GM21447 (cell line): ENCODE results near the gene SYP.
"Not testable (repeated sequence)": the region's sequence is repeated elsewhere in the genome, so short reads cannot be mapped to it uniquely, and the experiment has no call there.

Source experiments
- ATAC-seq: cut with Tn5 transposase; IDR thresholded peaks from one replicate; pipeline ENCODE4 v1.9.1; 2021; ENCODE audit not compliant: unreplicated experiment

Gene SYP

GRCh38 chrX:49171752-49172279, 28.2 kb downstream of the SYP start, which contains the start of gene PLP2:
Gene PLP2 (plus strand): TSS chrX:49171898. CDS start chrX:49172001, 103 bp downstream.
- ATAC-seq: no peak

- no peak for ATAC-seq
Observed at GRCh38 chrX:49167740-49168108, 32.3 kb downstream of the SYP start.

GRCh38 chrX:49166914-49167739, 32.9 kb downstream of the SYP start:
- peak; percentile 32 for ATAC-seq

GRCh38 chrX:49165901-49166881, 33.8 kb downstream of the SYP start:
- ATAC-seq: peak; percentile 49

GRCh38 chrX:49164589-49165360, 35.2 kb downstream of the SYP start:
- no peak for ATAC-seq

GRCh38 chrX:49163555-49164419, 36.2 kb downstream of the SYP start:
- ATAC-seq: no peak

- no peak for ATAC-seq
Observed at GRCh38 chrX:49162620-49163019, 37.4 kb downstream of the SYP start, which contains the start of gene MAGIX. Gene MAGIX (plus strand): TSS chrX:49162758. CDS start chrX:49162890, 132 bp downstream.

GRCh38 chrX:49161632-49162031, 38.4 kb downstream of the SYP start:
- ATAC-seq: no peak

GRCh38 chrX:49160908-49161307, 39.1 kb downstream of the SYP start:
- no peak for ATAC-seq

GRCh38 chrX:49157194-49157593, 42.8 kb downstream of the SYP start:
- no peak for ATAC-seq

GRCh38 chrX:49155900-49156837, 43.8 kb downstream of the SYP start:
- peak; percentile 91 for ATAC-seq

- ATAC-seq: peak; percentile 5
Observed at GRCh38 chrX:49155243-49155899, 44.6 kb downstream of the SYP start.

- ATAC-seq: no peak
Observed at GRCh38 chrX:49153467-49153866, 46.5 kb downstream of the SYP start.

- not testable (repeated sequence) for ATAC-seq
Observed at GRCh38 chrX:49149291-49149690, 50.7 kb downstream of the SYP start.

GRCh38 chrX:49148390-49149100, 51.4 kb downstream of the SYP start:
- not testable (repeated sequence) for ATAC-seq

GRCh38 chrX:49147936-49148335, 52.1 kb downstream of the SYP start:
- no peak for ATAC-seq

- ATAC-seq: no peak
Observed at GRCh38 chrX:49147282-49147681, 52.7 kb downstream of the SYP start.
